CD4-positive, alpha-beta T cell treated with Interferon gamma for 1 hour (primary cell): Measurements from ENCODE around the gene SERPINB12.

Source experiments
- DNase-seq: peaks from one replicate; pipeline ENCODE4 v3.0.0-alpha.2; 2020

The SERPINB12 gene

GRCh38 chr18:63552581-63552980, 10.4 kb downstream of the SERPINB12 start:
- no peak for DNase-seq

GRCh38 chr18:63553081-63553480, 10.9 kb downstream of the SERPINB12 start:
- no peak for DNase-seq

GRCh38 chr18:63559567-63560491, 17.7 kb downstream of the SERPINB12 start:
- DNase-seq, result no peak

- no peak for DNase-seq
These were observed 20.1 kb downstream of the SERPINB12 start for GRCh38 chr18:63562284-63562683.

GRCh38 chr18:63564021-63564420, 21.9 kb downstream of the SERPINB12 start:
- no peak for DNase-seq

GRCh38 chr18:63564561-63564960, 22.4 kb downstream of the SERPINB12 start:
- no peak for DNase-seq

GRCh38 chr18:63567276-63567675, 25.1 kb downstream of the SERPINB12 start:
- DNase-seq, result no peak

GRCh38 chr18:63567825-63568224, 25.7 kb downstream of the SERPINB12 start:
- DNase-seq, result no peak

GRCh38 chr18:63570721-63571120, 28.6 kb downstream of the SERPINB12 start:
- DNase-seq, result no peak

- no peak for DNase-seq
These were observed 33.5 kb downstream of the SERPINB12 start for GRCh38 chr18:63575681-63576080.

- no peak for DNase-seq
These were observed 36.3 kb downstream of the SERPINB12 start for GRCh38 chr18:63578357-63578958.

- DNase-seq, result no peak
These were observed 37.4 kb downstream of the SERPINB12 start for GRCh38 chr18:63579616-63580015.

GRCh38 chr18:63585988-63586387, 43.8 kb downstream of the SERPINB12 start:
- no peak for DNase-seq

GRCh38 chr18:63586431-63586830, 44.3 kb downstream of the SERPINB12 start:
- DNase-seq, result no peak

- no peak for DNase-seq
These were observed 44.8 kb downstream of the SERPINB12 start, which contains the start of gene SERPINB13 for GRCh38 chr18:63586966-63587365. TSS of gene SERPINB13 (plus strand) at chr18:63587343. CDS start at chr18:63588668, 1,325 bp downstream.

GRCh38 chr18:63588909-63589308, 46.7 kb downstream of the SERPINB12 start:
- DNase-seq, result no peak

GRCh38 chr18:63590373-63590772, 48.2 kb downstream of the SERPINB12 start:
- DNase-seq, result no peak

GRCh38 chr18:63590966-63591695, 49.0 kb downstream of the SERPINB12 start:
- no peak for DNase-seq

GRCh38 chr18:63591725-63592124, 49.6 kb downstream of the SERPINB12 start:
- no peak for DNase-seq

- DNase-seq, result no peak
These were observed 50.3 kb downstream of the SERPINB12 start for GRCh38 chr18:63592471-63592870.

GRCh38 chr18:63596964-63597363, 54.8 kb downstream of the SERPINB12 start:
- DNase-seq, result no peak

- DNase-seq, result no peak
These were observed 61.2 kb downstream of the SERPINB12 start for GRCh38 chr18:63603355-63603754.

- no peak for DNase-seq
These were observed 61.6 kb downstream of the SERPINB12 start for GRCh38 chr18:63603772-63604171.
